Stimulated activated CD4-positive, alpha-beta T cell treated with anti-CD3 and anti-CD28 coated beads, Interleukin-12 subunit alpha, Interleukin-12 subunit beta, amount 100 ng/mL, for 48 hours (primary cell): ENCODE results near the gene BRINP3.

Experiments used
- DNase-seq, 3 donors: peaks; one replicate each; pipeline ENCODE4 v3.0.0-alpha.2; 2020; ENCODE audit warnings: low read depth in 2 of 3, low spot score in 1 of 3

BRINP3 gene

DNA sequence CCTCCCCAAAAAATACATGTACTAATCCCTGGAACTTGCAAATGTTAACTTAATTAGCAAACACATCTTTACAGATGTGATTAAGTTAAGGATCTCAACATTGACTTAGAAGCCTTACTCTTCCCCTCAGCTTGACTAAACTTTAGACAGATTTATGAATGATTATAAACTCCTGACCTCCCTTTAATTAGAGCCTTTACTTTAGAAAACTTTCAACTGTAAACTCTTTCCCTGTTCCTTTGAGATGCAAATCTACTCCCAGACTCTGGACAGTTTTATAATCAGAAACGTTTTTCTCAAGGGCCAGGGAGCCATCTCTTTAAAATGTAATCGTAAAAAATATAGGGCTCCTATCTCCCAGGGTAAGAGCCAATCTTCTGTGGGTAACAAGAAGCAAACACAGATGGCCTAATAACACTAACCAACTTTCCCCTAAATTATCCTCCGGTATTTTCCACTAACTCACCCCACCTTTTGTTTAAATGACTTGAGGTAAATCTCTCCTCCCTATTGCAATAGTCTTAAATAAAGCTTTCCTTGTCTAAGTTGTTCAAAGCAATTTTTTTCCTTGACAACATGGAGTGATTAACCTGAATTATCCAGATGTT, 284.1 kb downstream of the BRINP3 start:
- no peak for DNase-seq

GRCh38 chr1:190192627-190193026, 285.0 kb downstream of the BRINP3 start:
- no peak for DNase-seq

DNA sequence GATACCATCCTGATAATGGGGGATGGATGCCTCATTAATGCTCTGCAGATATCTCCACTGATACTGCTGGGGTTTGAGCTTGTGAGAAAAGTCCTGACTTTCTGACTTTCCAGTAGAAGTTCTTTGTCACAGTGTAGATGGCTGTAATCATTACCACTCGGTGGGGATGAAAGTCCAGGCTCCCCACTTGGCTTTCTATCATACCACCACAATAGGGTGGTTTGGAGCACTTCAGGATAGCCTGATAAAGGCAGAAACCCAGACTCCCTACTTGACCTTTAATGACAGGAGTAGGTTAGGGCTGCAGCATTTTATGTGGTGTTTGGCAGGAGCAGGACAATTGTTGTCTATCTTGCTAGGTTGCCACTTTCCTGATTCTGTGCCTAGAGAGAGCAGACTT, 294.1 kb downstream of the BRINP3 start:
- no peak for DNase-seq

GRCh38 chr1:190179817-190180216, 297.8 kb downstream of the BRINP3 start:
- no peak for DNase-seq

DNA sequence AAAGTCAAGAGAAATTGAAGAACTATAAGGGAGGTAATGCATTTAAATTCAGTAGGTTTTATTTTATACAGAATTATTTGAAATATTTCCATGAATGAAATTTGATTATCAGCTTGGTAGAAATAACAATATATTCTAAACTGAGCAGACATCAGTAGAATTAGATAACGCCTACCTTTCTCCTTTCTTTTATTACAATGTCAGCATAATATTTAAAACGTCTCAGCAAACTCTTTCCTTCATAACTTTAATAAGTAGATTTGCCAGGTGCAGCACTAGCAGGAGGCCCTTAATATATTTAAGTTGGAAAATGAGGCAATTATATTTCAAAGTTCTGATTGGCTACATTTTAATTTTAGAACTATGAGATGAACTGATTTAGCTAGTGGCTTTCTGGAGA, 298.8 kb downstream of the BRINP3 start:
- DNase-seq = no peak

- DNase-seq = no peak
Measured at GRCh38 chr1:190177555-190177954, 300.1 kb downstream of the BRINP3 start.

DNA sequence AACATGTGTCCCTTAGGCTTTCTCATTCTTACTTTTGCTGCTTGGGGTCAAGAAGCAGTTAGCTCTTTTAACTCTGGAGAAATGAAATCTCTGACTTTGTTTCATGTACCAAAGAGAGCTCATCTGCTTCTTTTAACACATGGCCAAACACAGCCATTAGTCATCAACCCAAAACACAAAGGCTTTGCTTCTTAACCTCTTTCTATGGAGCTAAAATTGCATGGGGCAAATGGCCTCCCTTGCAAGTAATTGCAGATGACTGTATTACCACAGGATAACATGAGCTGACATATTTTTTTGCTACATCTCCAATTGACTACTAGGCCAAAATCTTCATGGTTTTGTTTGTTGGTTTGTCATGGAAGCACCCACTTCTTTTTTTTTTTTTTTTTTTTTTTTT, 300.9 kb downstream of the BRINP3 start:
- DNase-seq = no peak

DNA sequence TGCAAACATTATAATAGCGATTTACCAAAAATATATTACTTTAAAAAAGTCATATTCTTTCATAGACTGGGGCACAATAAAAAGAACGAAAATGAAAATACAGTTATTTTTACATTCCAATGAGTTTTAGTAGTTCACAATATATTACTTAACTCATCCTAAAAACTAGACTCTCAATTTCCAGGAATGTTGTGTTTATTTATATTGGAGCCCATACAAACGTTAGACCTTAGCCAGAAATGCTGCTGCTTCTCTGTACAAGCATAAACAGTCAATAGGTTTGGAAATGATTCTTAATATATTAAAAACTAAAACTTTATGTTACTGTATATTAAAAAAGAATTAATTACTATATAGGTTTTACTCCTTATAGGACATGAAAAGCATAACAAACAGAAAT, 302.3 kb downstream of the BRINP3 start:
- no peak for DNase-seq

DNA sequence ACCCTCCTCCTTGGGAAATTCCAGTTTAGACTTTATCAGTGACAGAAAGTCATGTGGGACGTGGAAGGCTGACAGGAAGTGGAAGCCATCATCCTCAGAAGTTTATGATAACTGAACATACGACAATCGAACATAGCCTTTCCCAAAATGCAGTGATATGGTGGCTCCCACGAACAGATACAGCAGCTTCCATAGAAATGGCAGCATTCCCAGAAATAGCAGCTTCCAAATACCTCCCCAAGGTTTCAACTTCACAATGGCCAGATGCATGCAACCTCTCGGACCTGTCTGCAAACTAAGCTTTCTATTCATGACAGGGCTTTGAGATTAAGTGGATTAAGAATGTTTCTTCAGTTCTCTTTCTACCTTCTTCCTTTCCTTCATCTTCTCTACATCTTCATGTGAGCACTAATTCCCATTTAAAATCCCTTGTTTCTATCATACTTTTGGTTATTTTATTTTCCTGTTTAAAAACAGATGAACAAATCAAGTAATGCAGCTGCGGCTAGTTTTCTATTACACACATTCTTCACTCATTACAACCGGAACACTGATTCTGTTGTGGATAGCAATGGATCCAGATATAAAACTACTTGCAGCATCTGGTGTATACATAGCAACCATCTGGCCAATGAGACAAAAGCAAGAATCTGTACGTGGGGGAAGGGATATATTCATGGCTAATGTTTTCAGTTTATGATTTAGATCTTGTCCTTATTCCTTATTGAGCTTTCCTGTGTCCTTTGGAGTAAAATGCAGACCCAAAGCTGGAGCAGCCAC, 304.8 kb downstream of the BRINP3 start:
- DNase-seq = no peak

- DNase-seq = no peak
Measured at GRCh38 chr1:190170321-190170720, 307.3 kb downstream of the BRINP3 start.

DNA sequence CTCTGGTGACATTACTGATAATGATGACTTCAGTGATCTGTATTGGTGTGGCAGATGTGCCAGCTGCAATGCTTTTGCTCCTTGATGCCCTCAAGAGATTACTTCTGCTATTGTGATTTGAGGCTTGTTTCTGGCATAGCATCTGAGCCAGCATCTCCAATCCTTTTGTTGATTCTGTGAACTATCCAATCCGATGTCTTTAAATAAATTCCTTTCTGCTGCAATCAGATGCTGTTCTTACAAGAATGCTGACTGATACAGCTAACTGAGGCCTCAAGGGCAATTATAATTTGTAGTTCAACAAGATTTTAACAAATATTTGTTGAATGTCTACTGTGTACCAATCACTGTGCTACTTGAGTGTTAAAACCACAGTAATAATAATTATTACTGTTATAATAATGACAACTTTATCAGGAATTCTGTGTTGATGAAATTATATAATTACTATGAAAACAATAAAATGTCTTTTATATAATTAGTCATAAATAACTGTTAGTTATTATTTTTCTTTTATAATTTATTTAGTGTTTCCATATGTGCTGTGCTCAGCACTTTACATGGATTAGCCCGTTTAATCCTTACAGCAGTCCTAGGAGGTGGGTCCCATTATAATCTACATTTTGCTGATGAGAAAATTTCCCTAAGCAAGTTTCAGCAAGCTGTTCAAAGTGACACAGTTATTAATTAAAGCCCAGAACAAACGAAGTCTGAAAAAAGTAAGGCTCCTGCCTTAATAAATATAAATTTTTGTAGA, 308.2 kb downstream of the BRINP3 start:
- no peak for DNase-seq

DNA sequence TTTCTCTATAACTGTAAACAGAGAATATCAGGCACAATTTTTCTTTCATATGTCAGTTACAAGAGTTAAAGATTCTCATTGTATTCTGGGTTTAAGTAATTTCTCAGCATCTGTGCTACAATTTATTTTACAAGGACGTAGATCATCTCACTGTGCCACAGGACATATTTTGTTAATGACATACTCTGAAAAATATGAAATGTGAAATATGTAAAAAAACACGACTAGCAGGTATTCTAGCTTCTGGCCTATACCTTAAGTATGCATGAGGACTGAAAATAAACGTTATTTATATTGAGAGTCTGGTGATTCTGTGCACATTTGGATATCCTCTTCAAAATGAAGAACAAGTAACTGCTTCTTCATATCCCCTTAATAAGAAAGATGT, 308.8 kb downstream of the BRINP3 start:
- no peak for DNase-seq

DNA sequence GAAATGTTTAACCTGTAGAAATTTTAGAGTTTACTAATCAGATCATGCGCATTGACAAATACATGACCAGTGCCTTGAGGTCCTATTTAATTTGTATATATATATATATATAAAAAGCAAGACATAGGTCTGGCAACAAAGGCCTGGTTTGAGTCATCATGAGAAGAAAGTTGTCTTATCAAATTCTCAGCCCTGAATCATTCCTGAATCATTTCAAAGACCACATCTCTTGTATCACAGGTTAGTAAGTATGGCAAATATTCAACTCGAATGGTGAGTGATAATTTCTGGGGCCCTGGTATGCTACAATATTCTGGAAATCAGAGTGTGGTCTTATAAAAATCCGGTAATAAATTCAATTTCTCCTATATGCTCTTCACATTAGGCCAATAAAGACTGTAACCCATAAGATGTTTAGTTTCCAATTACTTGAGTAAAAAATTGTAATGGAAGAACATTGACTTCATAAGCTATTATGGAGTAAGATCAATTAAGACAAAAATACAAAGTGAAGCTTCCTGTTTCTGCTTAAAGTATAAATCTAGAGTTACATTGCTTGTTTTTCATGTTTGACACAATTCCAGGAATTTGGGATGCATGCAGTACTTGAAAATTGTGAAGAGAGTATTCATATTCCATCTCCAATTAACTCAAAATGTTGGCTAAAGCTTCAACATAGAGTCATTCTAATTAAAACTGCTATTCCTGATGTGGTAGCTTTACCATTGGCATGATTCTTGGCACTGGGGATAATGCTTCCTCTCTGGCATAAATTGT, 309.4 kb downstream of the BRINP3 start:
- no peak for DNase-seq

- DNase-seq = no peak
Measured at GRCh38 chr1:190159146-190159545, 318.5 kb downstream of the BRINP3 start.

GRCh38 chr1:190154744-190155143, 322.9 kb downstream of the BRINP3 start:
- no peak for DNase-seq

DNA sequence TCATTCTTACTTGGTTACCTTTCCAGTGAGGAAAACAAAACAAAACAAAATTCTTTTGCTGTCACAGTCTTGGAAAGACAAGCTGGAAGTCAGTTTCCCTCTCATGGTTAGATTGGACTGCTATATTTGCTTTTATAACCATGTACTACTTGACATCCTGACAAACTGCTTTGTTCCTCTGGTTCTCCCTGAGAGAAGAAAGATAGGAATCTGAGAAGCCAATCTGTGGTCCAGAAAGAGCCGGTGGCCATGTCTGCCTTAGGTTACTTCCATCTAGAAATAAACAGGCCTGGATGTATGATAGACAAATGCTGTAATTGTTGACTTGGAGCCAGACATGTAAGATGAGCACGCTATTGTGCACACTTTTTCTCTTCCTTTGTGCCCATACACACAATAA, 330.0 kb downstream of the BRINP3 start:
- DNase-seq = no peak

GRCh38 chr1:190144650-190145049, 333.0 kb downstream of the BRINP3 start:
- DNase-seq = no peak

DNA sequence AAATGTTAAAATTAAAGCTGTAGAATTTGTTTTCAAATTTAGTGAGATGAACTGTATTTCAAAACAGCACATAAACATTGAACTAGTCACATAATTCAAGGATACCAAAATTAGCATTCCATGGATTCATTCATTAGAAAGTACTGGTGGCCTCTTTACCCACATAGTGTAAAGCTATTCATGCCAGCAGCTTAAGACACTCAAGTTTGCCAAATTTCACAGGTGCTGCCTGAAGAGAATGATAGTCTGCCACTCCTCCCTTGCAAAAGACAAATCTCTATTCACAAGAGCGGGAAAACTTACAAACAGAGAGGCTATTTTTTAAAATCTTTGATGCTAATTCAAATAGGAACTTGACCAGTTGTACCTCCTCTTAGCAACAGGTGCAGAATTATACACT, 337.0 kb downstream of the BRINP3 start:
- DNase-seq = no peak

GRCh38 chr1:190138702-190139101, 339.0 kb downstream of the BRINP3 start:
- DNase-seq = no peak

DNA sequence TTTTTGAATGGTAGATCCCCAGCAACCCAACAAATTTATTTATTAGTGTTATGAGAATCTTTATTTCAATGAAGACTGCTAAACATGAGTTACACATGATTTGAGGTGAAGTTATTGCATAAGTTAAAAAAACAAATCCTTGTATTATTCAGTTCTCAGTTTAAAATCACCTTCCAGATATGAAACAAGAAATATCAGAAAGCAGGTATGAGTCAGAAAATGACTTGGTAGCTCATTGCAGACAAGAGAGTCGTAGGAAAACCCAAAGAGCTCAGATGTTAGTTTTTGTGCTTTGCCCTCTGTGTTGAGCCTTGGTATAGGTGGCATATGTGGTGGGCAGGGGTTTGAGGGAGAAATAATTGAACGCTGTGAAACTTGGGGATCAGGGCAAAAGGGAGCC, 339.4 kb downstream of the BRINP3 start:
- no peak for DNase-seq

DNA sequence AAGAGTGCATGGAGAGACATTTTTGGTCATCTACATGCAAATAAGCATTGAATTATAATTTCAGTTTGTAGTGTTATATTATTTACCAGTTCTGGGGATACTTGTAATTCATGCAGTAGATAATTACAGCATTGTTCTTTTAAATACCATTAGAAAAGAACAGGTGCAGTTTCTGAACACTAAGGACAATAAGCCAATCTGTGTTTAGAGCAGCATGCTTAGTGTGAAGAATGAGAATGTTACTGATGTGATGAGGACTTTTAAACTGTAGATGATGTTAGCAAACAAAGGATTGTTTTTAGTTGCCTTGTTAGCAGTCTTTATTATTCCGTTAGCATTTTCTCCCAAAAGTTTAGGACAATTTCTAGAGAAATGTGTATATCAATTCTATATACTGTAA, 348.3 kb downstream of the BRINP3 start:
- DNase-seq = no peak

DNA sequence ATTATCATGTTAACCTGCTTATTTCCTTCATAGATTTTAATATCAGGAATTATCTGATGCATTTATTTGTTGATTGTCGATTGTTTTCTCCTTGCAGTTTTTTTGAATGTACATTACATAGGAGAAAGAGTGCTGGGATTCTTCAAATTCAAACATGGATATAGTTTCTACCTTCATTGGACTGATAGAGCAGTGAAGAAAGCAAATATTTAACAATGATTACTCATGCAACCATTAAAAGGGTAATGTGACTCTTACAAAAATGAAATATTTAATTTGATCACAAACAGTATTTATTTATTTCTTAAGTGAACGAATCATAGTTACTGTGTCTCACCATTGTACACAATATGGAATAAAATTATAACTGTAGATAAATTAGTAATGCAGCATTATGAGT, 350.9 kb downstream of the BRINP3 start:
- DNase-seq = no peak
